ENCODE measurements around the gene HOXC10. TPM values are rescaled to one million over a fixed set of nuclear protein-coding genes. Genes with fewer than 3 reads are reported as not detected.

Gene HOXC10
- total RNA-seq, 1 donor from 2014 or later = not detected

DNA sequence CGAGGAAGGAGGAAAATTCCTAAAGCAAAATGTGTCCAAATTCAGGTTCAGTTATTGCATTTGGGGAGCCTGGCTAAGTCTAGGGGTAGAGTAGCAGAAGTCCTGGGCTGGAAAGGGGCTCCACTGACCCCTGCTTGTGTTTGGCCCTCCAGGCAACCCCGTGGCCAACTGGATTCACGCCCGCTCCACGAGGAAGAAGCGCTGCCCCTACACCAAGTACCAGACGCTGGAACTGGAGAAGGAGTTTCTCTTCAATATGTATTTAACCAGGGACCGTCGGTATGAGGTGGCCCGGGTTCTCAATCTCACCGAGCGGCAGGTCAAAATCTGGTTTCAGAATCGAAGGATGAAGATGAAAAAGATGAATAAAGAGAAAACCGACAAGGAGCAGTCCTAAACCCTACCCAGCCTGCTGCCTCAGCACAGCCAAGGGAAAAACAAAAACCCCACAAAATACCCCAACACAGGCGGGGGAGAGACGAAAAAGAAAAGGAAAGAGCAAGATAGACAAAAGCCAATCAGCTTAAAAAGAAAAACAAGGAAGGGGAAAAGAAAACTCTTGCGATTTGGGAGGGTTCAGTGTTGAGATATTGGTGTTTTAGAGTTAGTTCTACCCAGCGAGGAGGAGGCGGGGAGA lies 17.4 kb downstream of the HOXC10 start:
- Mint-ChIP-seq H3K4me3 (ENCODE audit: unreplicated experiment) (no peak overlapping the region), H3K4me1 (ENCODE audit: low read depth, unreplicated experiment) (no peaks in the 10 kb centered on the region), H3K9me3 (ENCODE audit: unreplicated experiment) (peaks cover 10% of the 10 kb centered on the region), H3K27ac (ENCODE audit: unreplicated experiment) (no peak overlapping the region), H3K36me3 (ENCODE audit: unreplicated experiment) (no peaks in the 10 kb centered on the region), H3K27me3 (ENCODE audit: unreplicated experiment) (peaks cover 56% of the 10 kb centered on the region)
- TF ChIP-seq, protein P1, sequence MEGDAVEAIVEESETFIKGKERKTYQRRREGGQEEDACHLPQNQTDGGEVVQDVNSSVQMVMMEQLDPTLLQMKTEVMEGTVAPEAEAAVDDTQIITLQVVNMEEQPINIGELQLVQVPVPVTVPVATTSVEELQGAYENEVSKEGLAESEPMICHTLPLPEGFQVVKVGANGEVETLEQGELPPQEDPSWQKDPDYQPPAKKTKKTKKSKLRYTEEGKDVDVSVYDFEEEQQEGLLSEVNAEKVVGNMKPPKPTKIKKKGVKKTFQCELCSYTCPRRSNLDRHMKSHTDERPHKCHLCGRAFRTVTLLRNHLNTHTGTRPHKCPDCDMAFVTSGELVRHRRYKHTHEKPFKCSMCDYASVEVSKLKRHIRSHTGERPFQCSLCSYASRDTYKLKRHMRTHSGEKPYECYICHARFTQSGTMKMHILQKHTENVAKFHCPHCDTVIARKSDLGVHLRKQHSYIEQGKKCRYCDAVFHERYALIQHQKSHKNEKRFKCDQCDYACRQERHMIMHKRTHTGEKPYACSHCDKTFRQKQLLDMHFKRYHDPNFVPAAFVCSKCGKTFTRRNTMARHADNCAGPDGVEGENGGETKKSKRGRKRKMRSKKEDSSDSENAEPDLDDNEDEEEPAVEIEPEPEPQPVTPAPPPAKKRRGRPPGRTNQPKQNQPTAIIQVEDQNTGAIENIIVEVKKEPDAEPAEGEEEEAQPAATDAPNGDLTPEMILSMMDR (IDR thresholded peaks at IDR 0.05; ENCODE audit: partially characterized antibody, unreplicated experiment) = no peak
- no peak for DNase-seq

DNA sequence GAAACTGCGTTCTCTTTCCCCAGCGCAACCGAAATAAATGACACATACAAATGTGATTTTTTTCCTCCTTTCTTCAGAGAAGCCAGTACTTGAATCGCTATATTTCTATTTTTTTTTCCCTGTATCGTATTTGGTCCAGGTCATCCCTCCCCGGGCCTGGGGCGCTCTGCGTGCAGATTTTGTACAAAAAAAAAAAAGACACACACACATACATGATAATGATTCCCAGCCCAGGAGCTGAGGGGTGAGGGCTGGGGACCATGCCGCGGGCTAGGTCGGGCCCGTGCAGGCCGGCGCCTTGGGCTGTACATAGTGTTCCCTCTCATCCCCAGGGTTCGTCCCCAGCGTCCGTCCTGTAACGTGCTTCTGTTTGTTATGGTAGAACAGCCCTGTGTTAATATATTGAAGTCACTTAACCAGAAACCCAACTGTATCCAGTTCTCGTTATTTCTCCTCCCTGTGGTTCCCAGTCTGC lies 18.0 kb downstream of the HOXC10 start:
- Mint-ChIP-seq H3K9me3 (ENCODE audit: unreplicated experiment) (peaks cover 7% of the 10 kb centered on the region), H3K36me3 (ENCODE audit: unreplicated experiment) (no peaks in the 10 kb centered on the region), H3K27ac (ENCODE audit: unreplicated experiment) (no peak overlapping the region), H3K27me3 (ENCODE audit: unreplicated experiment) (peaks cover 55% of the 10 kb centered on the region), H3K4me1 (ENCODE audit: low read depth, unreplicated experiment) (no peaks in the 10 kb centered on the region), H3K4me3 (ENCODE audit: unreplicated experiment) (no peak overlapping the region)
- no peak for DNase-seq
- TF ChIP-seq, protein P1 (IDR thresholded peaks at IDR 0.05; ENCODE audit: partially characterized antibody, unreplicated experiment) = no peak

DNA sequence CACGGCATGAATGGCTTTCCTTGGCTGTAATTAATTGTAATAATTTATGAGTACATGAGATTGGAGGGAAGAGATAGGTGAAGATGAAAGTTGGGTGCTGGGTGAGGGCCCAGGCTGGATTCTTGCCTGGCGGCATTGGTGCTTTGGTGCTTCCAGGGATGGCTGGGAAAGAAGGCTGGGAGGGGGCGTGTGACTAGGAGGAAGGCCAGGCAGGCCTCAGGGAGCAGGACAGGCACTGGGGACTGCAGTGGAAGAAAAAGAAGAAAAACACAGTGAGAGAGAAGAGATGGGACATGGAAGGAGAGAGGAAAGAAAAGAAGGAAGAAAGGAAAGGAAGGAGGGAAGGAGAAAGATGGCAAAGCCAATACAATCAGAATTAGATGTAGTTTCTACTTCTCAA lies 18.7 kb downstream of the HOXC10 start:
- no peaks in the 10 kb centered on the region for H3K36me3 Mint-ChIP-seq (ENCODE audit: unreplicated experiment)
- no peaks in the 10 kb centered on the region for H3K4me1 Mint-ChIP-seq (ENCODE audit: low read depth, unreplicated experiment)
- H3K27ac Mint-ChIP-seq (ENCODE audit: unreplicated experiment) = no peak overlapping the region
- TF ChIP-seq, protein P1 (IDR thresholded peaks at IDR 0.05; ENCODE audit: partially characterized antibody, unreplicated experiment) = no peak
- peaks cover 6% of the 10 kb centered on the region for H3K9me3 Mint-ChIP-seq (ENCODE audit: unreplicated experiment)
- H3K27me3 Mint-ChIP-seq (ENCODE audit: unreplicated experiment) = peaks cover 48% of the 10 kb centered on the region
- H3K4me3 Mint-ChIP-seq (ENCODE audit: unreplicated experiment) = no peak overlapping the region
- DNase-seq = no peak

DNA sequence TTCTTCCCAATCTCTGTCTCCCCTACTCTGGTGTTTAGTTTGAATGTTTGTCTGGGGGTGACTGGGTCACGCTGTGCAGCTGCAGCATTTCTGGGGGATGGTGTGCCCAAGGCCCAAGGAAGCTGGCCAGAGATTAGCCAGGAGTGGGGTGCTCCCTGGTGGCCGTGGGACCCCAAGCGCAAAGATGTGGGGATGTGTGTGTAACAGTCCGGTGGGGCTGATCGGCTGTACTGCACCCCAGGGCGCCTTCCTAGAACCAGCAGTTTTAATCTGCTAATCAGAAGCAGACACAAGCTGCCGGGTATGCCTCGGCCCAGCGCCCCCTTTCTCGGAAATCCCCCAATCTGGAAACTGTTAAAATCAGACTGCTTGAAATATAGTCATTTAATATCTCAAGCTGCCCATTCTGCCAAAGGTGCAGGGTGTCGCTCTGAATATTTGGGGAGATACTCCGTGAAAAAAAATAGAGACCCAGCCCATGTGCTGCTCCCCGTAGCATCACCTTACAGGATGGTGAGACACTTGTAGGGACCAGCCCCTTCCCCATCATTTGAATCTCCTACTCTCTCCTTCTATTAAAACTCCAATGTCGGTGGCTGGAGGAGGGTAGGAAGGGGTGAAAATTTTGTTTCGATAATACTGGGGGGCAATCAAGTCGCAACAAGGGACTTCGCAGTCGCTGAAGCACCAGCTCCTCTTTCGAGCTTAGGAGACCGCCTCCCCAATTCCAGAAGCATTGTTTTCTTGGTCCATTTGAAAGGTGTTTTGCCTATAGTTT lies 19.3 kb downstream of the HOXC10 start:
- Mint-ChIP-seq H3K9me3 (ENCODE audit: unreplicated experiment) (peaks cover 4% of the 10 kb centered on the region), H3K27ac (ENCODE audit: unreplicated experiment) (no peak overlapping the region), H3K27me3 (ENCODE audit: unreplicated experiment) (peaks cover 45% of the 10 kb centered on the region), H3K4me1 (ENCODE audit: low read depth, unreplicated experiment) (no peaks in the 10 kb centered on the region), H3K4me3 (ENCODE audit: unreplicated experiment) (no peak overlapping the region), H3K36me3 (ENCODE audit: unreplicated experiment) (no peaks in the 10 kb centered on the region)
- TF ChIP-seq, protein P1 (IDR thresholded peaks at IDR 0.05; ENCODE audit: partially characterized antibody, unreplicated experiment) = no peak
- DNase-seq = no peak

Data from glutamatergic neuron (in vitro differentiated cells).